H7 (cell line): ENCODE results near the gene RNPEPL1. TPM values are rescaled to one million over a fixed set of nuclear protein-coding genes. Genes with fewer than 3 reads are reported as not detected.
"Not testable (repeated sequence)": the region's sequence is repeated elsewhere in the genome, so short reads cannot be mapped to it uniquely, and the experiment has no call there.

Source experiments
- DNase-seq: peaks from one replicate; pipeline ENCODE4 v3.0.0; 2012
- H3K27me3 ChIP-seq: 2 replicates; pipeline ENCODE4 v1.6.0; 2011; ENCODE audit warnings: mild to moderate bottlenecking, low read length; ENCODE audit not compliant: control insufficient read depth, insufficient read depth
- H3K36me3 ChIP-seq: replicated peaks from 2 replicates; pipeline ENCODE4 v1.5.1; 2011; ENCODE audit warnings: low read length; ENCODE audit not compliant: control insufficient read depth, insufficient read depth
- H3K4me3 ChIP-seq: 2 replicates; pipeline ENCODE4 v1.5.1; 2011; ENCODE audit warnings: low read depth, mild to moderate bottlenecking, control low read depth, low read length, moderate library complexity; ENCODE audit not compliant: insufficient read depth
- total RNA-seq: library from RNA; depleted of rRNA; stranded (reverse); fragments of >200 nt; shearing (Covaris generic); gene quantifications from 2 replicates; pipeline ENCODE4 v1.2.3, GENCODE V29; 2014; rRNA removed

The RNPEPL1 gene
- 10.3 and 15.2 TPM in 2 replicates for total RNA-seq

GRCh38 chr2:240567872-240568677 is at the start of gene RNPEPL1:
Gene RNPEPL1, plus strand, starts transcription at chr2:240568484. Its CDS starts 103 bp downstream, at chr2:240568587.
- H3K4me3 ChIP-seq: peak within 1 kb of the TSS; percentile 49
- DNase-seq: peak; percentile 93
- H3K36me3 ChIP-seq: no peaks in the 10 kb centered on the region
- H3K27me3 ChIP-seq: peaks cover 28% of the 10 kb centered on the region

- Histone ChIP-seq H3K4me3 (no peak overlapping the region), H3K27me3 (peaks cover 9% of the 10 kb centered on the region; the same call in 1 of the 2 replicates), H3K36me3 (no peaks in the 10 kb centered on the region)
- no peak for DNase-seq
These were observed 49.3 kb upstream of the RNPEPL1 start for GRCh38 chr2:240518981-240519380.

GRCh38 chr2:240519396-240520129 is 48.7 kb upstream of the RNPEPL1 start:
- peak overlapping the region; percentile 27; the same call in 1 of the 2 replicates for H3K4me3 ChIP-seq
- peaks cover 9% of the 10 kb centered on the region; the same call in 1 of the 2 replicates for H3K27me3 ChIP-seq
- peak; percentile 52 for DNase-seq
- no peaks in the 10 kb centered on the region for H3K36me3 ChIP-seq

GRCh38 chr2:240520130-240520973 is 47.9 kb upstream of the RNPEPL1 start:
- Histone ChIP-seq H3K27me3 (peaks cover 9% of the 10 kb centered on the region; the same call in 1 of the 2 replicates), H3K36me3 (no peaks in the 10 kb centered on the region), H3K4me3 (peak overlapping the region; percentile 27; the same call in 1 of the 2 replicates)
- peak; percentile 83 for DNase-seq

GRCh38 chr2:240520974-240521350 is 47.3 kb upstream of the RNPEPL1 start:
- H3K4me3 ChIP-seq: no peak overlapping the region
- H3K36me3 ChIP-seq: no peaks in the 10 kb centered on the region
- H3K27me3 ChIP-seq: peaks cover 9% of the 10 kb centered on the region; the same call in 1 of the 2 replicates
- peak; percentile 51 for DNase-seq

GRCh38 chr2:240521885-240522284 is 46.4 kb upstream of the RNPEPL1 start:
- not testable (repeated sequence) for H3K27me3 ChIP-seq, H3K4me3 ChIP-seq, H3K36me3 ChIP-seq, DNase-seq

- DNase-seq: peak; percentile 14
- peaks cover 9% of the 10 kb centered on the region; the same call in 1 of the 2 replicates for H3K27me3 ChIP-seq
- H3K36me3 ChIP-seq: no peaks in the 10 kb centered on the region
- H3K4me3 ChIP-seq: no peak overlapping the region
These were observed 45.9 kb upstream of the RNPEPL1 start for GRCh38 chr2:240522406-240522805.

GRCh38 chr2:240523451-240524281 is 44.6 kb upstream of the RNPEPL1 start:
- DNase-seq: peak; percentile 30
- Histone ChIP-seq H3K36me3 (no peaks in the 10 kb centered on the region), H3K27me3 (peaks cover 9% of the 10 kb centered on the region; the same call in 1 of the 2 replicates), H3K4me3 (no peak overlapping the region)

- peak; percentile 18 for DNase-seq
- Histone ChIP-seq H3K36me3 (no peaks in the 10 kb centered on the region), H3K27me3 (peaks cover 4% of the 10 kb centered on the region; the same call in 1 of the 2 replicates), H3K4me3 (no peak overlapping the region)
These were observed 43.1 kb upstream of the RNPEPL1 start for GRCh38 chr2:240524963-240525718.

- no peaks in the 10 kb centered on the region for H3K36me3 ChIP-seq
- peaks cover under 1% of the 10 kb centered on the region; the same call in 1 of the 2 replicates for H3K27me3 ChIP-seq
- no peak for DNase-seq
- H3K4me3 ChIP-seq: no peak overlapping the region
These were observed 42.5 kb upstream of the RNPEPL1 start for GRCh38 chr2:240525802-240526201.

- Histone ChIP-seq H3K36me3 (no peaks in the 10 kb centered on the region), H3K4me3 (no peak overlapping the region), H3K27me3 (no peaks in the 10 kb centered on the region)
- no peak for DNase-seq
These were observed 41.8 kb upstream of the RNPEPL1 start for GRCh38 chr2:240526521-240526920.

- no peak overlapping the region for H3K4me3 ChIP-seq
- no peak for DNase-seq
- no peaks in the 10 kb centered on the region for H3K27me3 ChIP-seq
- H3K36me3 ChIP-seq: no peaks in the 10 kb centered on the region
These were observed 41.0 kb upstream of the RNPEPL1 start for GRCh38 chr2:240527153-240527750.
